Stomach smooth muscle (tissue), 2 donors: Measurements from ENCODE around the gene RASA2.
"Not testable (repeated sequence)": the region's sequence is repeated elsewhere in the genome, so short reads cannot be mapped to it uniquely, and the experiment has no call there.

Experiments used
- H3K27ac ChIP-seq: one replicate; pipeline ENCODE4 v1.7.0; 2013; ENCODE audit warnings: mild to moderate bottlenecking, low read length, inconsistent platforms
- H3K27me3 ChIP-seq, 2 donors: one replicate each; pipeline ENCODE4 v1.7.0; 2013; ENCODE audit warnings: low read length in 2 of 2; ENCODE audit not compliant: insufficient read depth in 2 of 2, control insufficient read depth in 1 of 2
- H3K36me3 ChIP-seq, 2 donors: one replicate each; pipeline ENCODE4 v1.7.0; 2013; ENCODE audit warnings: low read length in 2 of 2; ENCODE audit not compliant: control insufficient read depth in 2 of 2, insufficient read depth in 2 of 2
- H3K4me1 ChIP-seq: one replicate; pipeline ENCODE4 v1.7.0; 2013; ENCODE audit warnings: low read length; ENCODE audit not compliant: control insufficient read depth, insufficient read depth
- H3K4me3 ChIP-seq, 2 donors: one replicate each; pipeline ENCODE4 v1.7.0; 2013; ENCODE audit warnings: low read length in 2 of 2
- H3K9ac ChIP-seq, 2 donors: one replicate each; pipeline ENCODE4 v1.7.0; 2013; ENCODE audit warnings: low read length in 2 of 2, mild to moderate bottlenecking in 1 of 2
- H3K9me3 ChIP-seq, 2 donors: one replicate each; pipeline ENCODE4 v1.7.0; 2013; ENCODE audit warnings: low read length in 2 of 2; ENCODE audit not compliant: control insufficient read depth in 2 of 2
- donor health status: healthy.
- donor health status: Pancreatic carcinoma.

Gene RASA2

DNA sequence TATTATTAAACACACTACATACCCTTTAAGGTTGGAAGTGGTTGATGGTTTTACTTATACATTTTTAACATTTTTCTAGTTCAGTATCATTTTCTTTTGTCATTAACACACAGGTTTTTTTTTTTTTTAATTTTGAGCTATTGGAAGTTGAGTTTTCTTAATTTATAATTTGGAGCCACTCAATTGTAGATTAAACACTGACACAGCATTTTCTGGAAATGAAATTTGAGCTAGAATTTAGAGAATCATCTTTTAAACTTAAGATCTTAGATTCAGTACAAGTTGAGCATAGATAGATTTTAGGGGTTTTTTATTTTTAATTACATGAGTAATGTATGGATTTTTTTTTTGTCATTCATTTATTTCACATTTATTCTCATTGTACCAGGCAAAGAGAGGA lies 35.0 kb downstream of the RASA2 start:
- no peaks in the 10 kb centered on the region for H3K4me1 ChIP-seq
- no peaks in the 10 kb centered on the region for H3K9me3 ChIP-seq
- H3K27me3 ChIP-seq, result no peaks in the 10 kb centered on the region
- H3K36me3 ChIP-seq, result peaks cover 0 to 6% of the 10 kb centered on the region in 2 donors
- no peak overlapping the region for H3K27ac ChIP-seq
- no peak overlapping the region for H3K9ac ChIP-seq
- no peak overlapping the region for H3K4me3 ChIP-seq

DNA sequence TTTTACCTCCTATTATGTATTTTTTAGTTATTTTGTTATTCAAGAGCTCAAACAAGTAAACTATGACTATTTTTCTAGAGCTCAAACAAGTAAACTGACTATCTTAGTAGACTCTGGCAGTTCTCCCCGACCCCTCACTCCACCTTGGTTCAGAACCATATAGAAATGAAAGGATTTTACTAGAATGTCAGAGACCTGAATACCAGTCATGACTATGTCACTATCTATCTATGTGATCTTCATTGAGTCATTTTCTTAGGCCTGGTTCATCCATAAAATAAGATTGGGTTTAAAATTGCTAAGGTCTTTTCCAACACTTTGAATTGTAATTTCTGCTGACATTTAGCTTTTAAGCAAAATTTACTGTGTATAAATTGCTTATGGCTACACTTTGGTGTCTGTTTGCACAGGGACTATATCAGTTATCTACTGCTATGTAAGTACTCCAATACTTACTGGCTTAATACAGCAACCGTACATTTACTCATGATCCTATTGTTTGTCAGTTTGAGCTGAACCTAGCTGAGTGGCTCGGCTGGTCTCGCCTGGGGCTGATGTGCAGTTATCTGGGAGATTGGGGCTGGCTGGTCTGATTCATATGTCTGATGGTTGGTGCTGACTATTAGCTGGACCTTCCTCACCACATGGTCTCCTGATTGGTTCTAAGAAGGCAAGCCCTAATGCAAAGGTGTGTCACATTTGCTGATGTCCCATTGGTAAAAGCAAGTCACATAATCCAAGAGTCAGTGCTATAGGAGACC lies 37.0 kb downstream of the RASA2 start:
- Histone ChIP-seq H3K9me3 (no peaks in the 10 kb centered on the region), H3K27ac (no peak overlapping the region), H3K9ac (no peak overlapping the region), H3K27me3 (no peaks in the 10 kb centered on the region), H3K4me1 (no peaks in the 10 kb centered on the region), H3K36me3 (peaks cover 0 to 2% of the 10 kb centered on the region in 2 donors), H3K4me3 (no peak overlapping the region)

DNA sequence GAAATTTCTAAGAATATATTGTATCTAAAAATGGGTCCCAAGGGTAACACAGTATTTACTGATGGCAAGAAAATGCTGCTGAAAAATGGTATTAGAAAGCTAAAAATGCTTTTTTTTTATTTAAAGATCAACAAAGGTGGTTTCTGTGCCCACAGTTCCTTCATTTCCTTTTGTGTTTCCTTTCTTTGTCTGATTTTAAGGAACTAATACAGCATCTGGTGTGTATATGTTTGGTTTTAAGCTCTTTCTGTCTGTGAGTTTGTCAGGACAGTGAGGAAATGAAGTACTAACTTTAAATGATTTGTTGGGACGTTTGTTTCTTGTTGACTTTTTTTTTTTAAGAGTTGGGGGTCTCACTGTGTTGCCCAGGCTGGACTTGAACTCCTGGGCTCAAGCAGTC lies 38.2 kb downstream of the RASA2 start:
- Histone ChIP-seq H3K4me1 (no peaks in the 10 kb centered on the region), H3K4me3 (no peak overlapping the region), H3K9ac (no peak overlapping the region), H3K27me3 (no peaks in the 10 kb centered on the region), H3K27ac (no peak overlapping the region), H3K36me3 (peaks cover 0 to 2% of the 10 kb centered on the region in 2 donors), H3K9me3 (no peaks in the 10 kb centered on the region)

DNA sequence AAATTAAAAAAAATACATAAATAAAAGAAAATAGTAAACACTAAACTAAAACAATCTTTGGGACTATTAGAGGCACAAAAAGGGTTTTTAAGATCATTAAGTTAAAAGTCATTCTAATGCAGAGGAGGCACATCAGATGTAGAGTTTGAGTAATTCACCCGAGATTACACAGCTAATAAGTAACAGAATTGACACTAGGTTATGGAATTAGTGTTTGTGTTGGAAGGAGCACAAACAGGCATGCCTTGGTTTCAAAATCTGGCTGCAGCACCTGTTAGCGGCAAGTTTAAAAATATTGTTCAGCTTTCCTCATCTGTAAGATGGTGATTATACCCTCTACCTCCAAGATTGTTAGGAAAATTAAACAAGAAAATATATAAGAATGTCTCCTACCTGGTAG lies 39.0 kb downstream of the RASA2 start:
- Histone ChIP-seq H3K27ac (no peak overlapping the region), H3K9ac (no peak overlapping the region), H3K4me3 (no peak overlapping the region), H3K9me3 (no peaks in the 10 kb centered on the region), H3K27me3 (no peaks in the 10 kb centered on the region), H3K4me1 (no peaks in the 10 kb centered on the region), H3K36me3 (no peaks in the 10 kb centered on the region)

DNA sequence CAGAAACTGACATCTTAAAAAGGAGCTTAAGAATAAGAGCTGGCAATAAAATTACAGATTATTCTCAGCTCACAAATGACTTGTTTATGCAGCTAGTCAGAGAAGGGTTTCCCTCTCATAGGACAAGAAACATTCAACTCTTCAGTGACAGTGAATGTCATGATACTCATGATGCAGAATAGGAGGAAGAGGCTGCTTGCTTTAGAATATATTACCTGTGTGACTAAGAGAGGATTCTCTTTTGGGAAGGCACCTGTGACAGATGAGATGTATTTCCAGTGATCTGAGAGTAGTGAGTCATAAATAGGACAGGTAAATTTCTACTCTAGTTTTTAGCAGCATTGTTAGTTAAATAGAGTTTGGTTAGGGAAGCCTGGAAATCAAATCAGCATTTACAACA lies 39.9 kb downstream of the RASA2 start:
- H3K27me3 ChIP-seq, result no peaks in the 10 kb centered on the region
- no peak overlapping the region for H3K4me3 ChIP-seq
- no peaks in the 10 kb centered on the region for H3K4me1 ChIP-seq
- H3K27ac ChIP-seq, result no peak overlapping the region
- no peaks in the 10 kb centered on the region for H3K9me3 ChIP-seq
- H3K36me3 ChIP-seq, result no peaks in the 10 kb centered on the region
- H3K9ac ChIP-seq, result no peak overlapping the region

DNA sequence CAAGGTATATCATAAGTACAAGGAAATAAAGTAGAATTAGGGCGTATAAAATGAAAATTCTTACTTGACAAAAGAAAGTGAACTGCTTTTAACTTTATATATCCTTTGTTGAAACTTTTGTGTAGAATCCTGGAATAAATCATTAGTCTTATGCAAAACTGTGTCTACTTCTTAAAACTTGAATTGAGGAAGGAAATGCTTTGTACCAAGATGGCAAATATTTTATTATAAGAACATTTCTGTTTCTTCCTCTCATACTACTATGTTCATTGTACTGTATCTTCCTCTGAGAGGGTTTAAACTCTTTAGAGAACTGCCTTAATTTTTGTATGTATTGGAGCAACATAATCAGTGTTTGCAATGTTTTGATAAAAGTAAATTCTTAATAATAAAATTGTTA lies 42.0 kb downstream of the RASA2 start:
- H3K27me3 ChIP-seq, result no peaks in the 10 kb centered on the region
- H3K27ac ChIP-seq, result no peak overlapping the region
- no peaks in the 10 kb centered on the region for H3K4me1 ChIP-seq
- H3K36me3 ChIP-seq, result no peaks in the 10 kb centered on the region
- no peaks in the 10 kb centered on the region for H3K9me3 ChIP-seq
- no peak overlapping the region for H3K4me3 ChIP-seq
- H3K9ac ChIP-seq, result no peak overlapping the region

DNA sequence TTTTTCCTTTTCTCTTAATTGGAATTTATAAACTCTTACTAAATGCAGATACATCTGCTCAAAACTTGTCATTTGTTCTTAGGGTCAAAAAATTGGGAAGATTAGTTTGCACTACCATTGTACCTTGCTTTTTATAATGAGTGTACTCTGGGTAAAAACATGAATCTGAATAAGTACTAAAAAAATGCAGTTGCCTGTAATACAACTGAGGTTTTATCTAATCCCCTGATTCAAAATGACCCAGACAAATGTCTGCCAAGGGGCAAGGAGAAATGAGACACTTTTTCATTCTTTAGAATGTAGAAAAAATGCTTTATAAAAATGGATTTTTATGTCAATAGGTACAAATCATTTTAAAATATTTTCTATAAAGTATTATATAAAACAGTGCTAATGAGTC lies 42.4 kb downstream of the RASA2 start:
- Histone ChIP-seq H3K4me1 (no peaks in the 10 kb centered on the region), H3K9me3 (no peaks in the 10 kb centered on the region), H3K9ac (no peak overlapping the region), H3K36me3 (no peaks in the 10 kb centered on the region), H3K4me3 (no peak overlapping the region), H3K27ac (no peak overlapping the region), H3K27me3 (no peaks in the 10 kb centered on the region)

DNA sequence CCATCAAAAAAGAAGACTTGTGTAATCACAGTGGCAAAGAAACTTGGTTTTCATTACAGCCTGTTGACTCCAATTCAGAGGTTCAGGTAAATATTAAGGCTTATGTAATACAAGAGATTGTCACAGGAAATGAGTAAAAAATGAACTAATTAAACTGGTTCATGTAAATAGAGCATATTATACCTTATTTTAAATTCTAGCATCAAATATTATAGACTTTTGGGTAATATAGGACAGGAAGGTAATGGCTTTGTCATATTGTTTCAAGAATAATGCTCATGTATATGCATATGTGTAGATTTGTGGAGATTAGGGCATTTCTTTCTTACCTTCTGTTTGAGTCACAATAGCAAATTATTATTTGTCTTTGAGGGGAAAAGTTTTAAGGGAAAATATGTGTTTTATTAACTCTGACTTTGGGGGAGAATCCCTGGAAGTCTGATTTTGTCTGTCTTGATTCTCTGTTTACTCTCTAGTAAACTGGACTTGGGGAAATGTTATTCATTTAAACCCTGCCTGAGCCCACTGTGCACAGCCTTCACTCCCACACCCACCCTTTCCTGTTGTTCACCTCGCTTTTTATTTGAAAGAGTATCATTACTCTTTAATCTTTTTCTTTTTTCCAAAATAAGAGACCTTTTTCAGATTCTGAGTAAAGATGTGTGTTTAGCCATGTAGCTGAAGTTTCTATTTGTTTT lies 43.0 kb downstream of the RASA2 start:
- no peaks in the 10 kb centered on the region for H3K4me1 ChIP-seq
- H3K27ac ChIP-seq, result no peak overlapping the region
- H3K27me3 ChIP-seq, result no peaks in the 10 kb centered on the region
- H3K9ac ChIP-seq, result no peak overlapping the region
- H3K4me3 ChIP-seq, result no peak overlapping the region
- H3K9me3 ChIP-seq, result no peaks in the 10 kb centered on the region
- no peaks in the 10 kb centered on the region for H3K36me3 ChIP-seq

DNA sequence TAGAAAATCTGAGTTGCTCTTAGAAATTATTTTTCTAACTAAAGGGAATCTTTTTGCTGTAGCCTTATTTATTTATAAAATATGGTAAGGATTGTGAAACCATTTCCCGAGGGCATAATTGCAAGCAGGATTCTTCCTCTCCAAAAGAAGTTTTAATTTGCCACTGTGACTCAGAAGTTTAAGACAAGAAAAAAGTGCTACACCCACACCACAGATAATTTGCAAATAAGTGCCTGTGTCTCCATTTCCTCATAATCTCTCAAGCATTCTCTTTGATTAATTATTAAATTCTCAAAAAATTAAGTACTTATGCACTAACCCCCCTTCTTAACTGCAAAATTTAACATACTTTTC lies 43.6 kb downstream of the RASA2 start:
- Histone ChIP-seq H3K36me3 (peaks cover 0 to under 1% of the 10 kb centered on the region in 2 donors), H3K27ac (no peak overlapping the region), H3K4me1 (no peaks in the 10 kb centered on the region), H3K4me3 (no peak overlapping the region), H3K9me3 (no peaks in the 10 kb centered on the region), H3K9ac (no peak overlapping the region), H3K27me3 (no peaks in the 10 kb centered on the region)

DNA sequence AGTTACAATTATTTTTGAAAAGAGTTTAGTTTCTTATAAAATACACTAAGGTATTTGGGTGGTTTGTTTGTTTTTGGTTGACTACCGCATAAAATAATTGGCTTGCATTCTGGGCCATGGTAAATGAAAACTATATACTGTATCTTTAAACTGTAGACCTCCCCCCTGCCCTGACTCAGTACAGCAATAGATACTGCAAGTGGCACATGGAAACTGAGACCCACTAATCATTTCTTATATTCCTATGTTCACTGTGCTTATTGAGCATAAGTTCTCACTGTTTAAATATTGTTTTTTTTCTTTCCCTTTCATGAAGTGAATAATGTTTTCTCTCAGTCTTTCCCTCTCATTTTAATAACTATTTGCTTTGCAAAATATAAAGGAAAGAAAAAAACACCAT lies 45.8 kb downstream of the RASA2 start:
- H3K9ac ChIP-seq, result no peak overlapping the region
- no peak overlapping the region for H3K27ac ChIP-seq
- no peaks in the 10 kb centered on the region for H3K9me3 ChIP-seq
- H3K27me3 ChIP-seq, result no peaks in the 10 kb centered on the region
- H3K4me1 ChIP-seq, result no peaks in the 10 kb centered on the region
- H3K4me3 ChIP-seq, result no peak overlapping the region
- peaks cover 0 to 3% of the 10 kb centered on the region in 2 donors for H3K36me3 ChIP-seq

DNA sequence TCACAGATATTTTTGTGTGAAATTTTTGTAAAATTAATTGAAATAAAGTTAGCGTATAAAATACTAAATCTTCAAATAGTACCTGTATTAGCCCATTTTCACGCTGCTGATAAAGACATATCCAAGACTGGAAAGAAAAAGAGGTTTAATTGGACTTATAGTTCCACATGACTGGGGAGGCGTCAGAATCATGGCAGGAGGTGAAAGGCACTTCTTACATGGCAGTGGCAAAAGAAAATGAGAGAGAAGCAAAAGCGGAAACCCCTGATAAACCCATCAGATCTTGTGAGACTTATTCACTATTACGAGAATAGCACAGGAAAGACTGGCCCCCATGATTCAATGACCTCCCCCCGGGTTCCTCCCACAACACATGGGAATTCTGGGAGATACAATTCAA lies 49.2 kb downstream of the RASA2 start:
- not testable (repeated sequence) for H3K36me3 ChIP-seq, H3K4me1 ChIP-seq, H3K4me3 ChIP-seq, H3K27ac ChIP-seq, H3K9ac ChIP-seq, H3K9me3 ChIP-seq, H3K27me3 ChIP-seq
